Muscle of back (tissue), 11 donors: Measurements from ENCODE around the gene COMT. TPM values are rescaled to one million over a fixed set of nuclear protein-coding genes. Genes with fewer than 3 reads are reported as not detected.
"Not testable (repeated sequence)": the region's sequence is repeated elsewhere in the genome, so short reads cannot be mapped to it uniquely, and the experiment has no call there.

Experiments
- DNase-seq, 3 donors: peaks; one replicate each; pipeline versions ENCODE4 v3.0.0 to v3.0.0-alpha.2; 2013
- polyA plus RNA-seq, 10 donors: library from polyadenylated mRNA; unstranded; fragments of 120-200 nt; gene quantifications; one replicate each; pipeline ENCODE4 v1.2.1, GENCODE V29; 2013; ENCODE audit not compliant: insufficient read length in 10 of 10

COMT gene
- polyA plus RNA-seq, 10 donors = 56.2 to 83.9 (median 69.6) TPM

- no peak for DNase-seq
These were observed 36.0 kb upstream of the COMT start for GRCh38 chr22:19905347-19906276.

GRCh38 chr22:19906864-19907263 is 34.7 kb upstream of the COMT start:
- not testable (repeated sequence) for DNase-seq

GRCh38 chr22:19907902-19908301 is 33.7 kb upstream of the COMT start:
- not testable (repeated sequence) for DNase-seq

GRCh38 chr22:19909350-19910179 is 32.0 kb upstream of the COMT start:
- peak; percentile 78 to 90 (median 86) for DNase-seq

GRCh38 chr22:19910180-19910744 is 31.3 kb upstream of the COMT start:
- DNase-seq = no peak

GRCh38 chr22:19911540-19912270 is 29.9 kb upstream of the COMT start:
- DNase-seq = no peak

- peak; percentile 42 to 80 (median 53) for DNase-seq
These were observed 29.1 kb upstream of the COMT start for GRCh38 chr22:19912271-19912999.

GRCh38 chr22:19913337-19913936 is 28.1 kb upstream of the COMT start:
- DNase-seq = no peak

- no peak for DNase-seq
These were observed 27.2 kb upstream of the COMT start for GRCh38 chr22:19914201-19914943.

- no peak for DNase-seq
These were observed 26.2 kb upstream of the COMT start for GRCh38 chr22:19915287-19915954.

- DNase-seq = no peak
These were observed 25.6 kb upstream of the COMT start for GRCh38 chr22:19916006-19916405.

- no peak for DNase-seq
These were observed 24.6 kb upstream of the COMT start for GRCh38 chr22:19916941-19917340.

- DNase-seq = no peak
These were observed 24.0 kb upstream of the COMT start for GRCh38 chr22:19917389-19918138.

- no peak for DNase-seq
These were observed 23.1 kb upstream of the COMT start for GRCh38 chr22:19918332-19919106.

GRCh38 chr22:19919701-19920363 is 21.7 kb upstream of the COMT start:
- DNase-seq = no peak

- no peak for DNase-seq
These were observed 20.0 kb upstream of the COMT start for GRCh38 chr22:19921544-19922081.
